GM12864 (cell line): ENCODE data around the gene TMBIM1.

Experiments used
- DNase-seq: peaks from one replicate; pipeline ENCODE4 v3.0.0-alpha.2; 2011; ENCODE audit warnings: low read depth
- H3K4me3 ChIP-seq: 2 replicates; pipeline ENCODE4 v1.5.1; 2011; ENCODE audit warnings: mild to moderate bottlenecking, low read depth, low read length, control low read depth
- TF ChIP-seq, protein P1 (sequence below): IDR thresholded peaks from 2 replicates; pipeline ENCODE4 v1.5.1; 2011; ENCODE audit warnings: low read depth, mild to moderate bottlenecking, moderate library complexity, low read length, control low read depth, inconsistent platforms; ENCODE audit errors: missing control alignments

TMBIM1 gene, protein sequence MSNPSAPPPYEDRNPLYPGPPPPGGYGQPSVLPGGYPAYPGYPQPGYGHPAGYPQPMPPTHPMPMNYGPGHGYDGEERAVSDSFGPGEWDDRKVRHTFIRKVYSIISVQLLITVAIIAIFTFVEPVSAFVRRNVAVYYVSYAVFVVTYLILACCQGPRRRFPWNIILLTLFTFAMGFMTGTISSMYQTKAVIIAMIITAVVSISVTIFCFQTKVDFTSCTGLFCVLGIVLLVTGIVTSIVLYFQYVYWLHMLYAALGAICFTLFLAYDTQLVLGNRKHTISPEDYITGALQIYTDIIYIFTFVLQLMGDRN

DNA sequence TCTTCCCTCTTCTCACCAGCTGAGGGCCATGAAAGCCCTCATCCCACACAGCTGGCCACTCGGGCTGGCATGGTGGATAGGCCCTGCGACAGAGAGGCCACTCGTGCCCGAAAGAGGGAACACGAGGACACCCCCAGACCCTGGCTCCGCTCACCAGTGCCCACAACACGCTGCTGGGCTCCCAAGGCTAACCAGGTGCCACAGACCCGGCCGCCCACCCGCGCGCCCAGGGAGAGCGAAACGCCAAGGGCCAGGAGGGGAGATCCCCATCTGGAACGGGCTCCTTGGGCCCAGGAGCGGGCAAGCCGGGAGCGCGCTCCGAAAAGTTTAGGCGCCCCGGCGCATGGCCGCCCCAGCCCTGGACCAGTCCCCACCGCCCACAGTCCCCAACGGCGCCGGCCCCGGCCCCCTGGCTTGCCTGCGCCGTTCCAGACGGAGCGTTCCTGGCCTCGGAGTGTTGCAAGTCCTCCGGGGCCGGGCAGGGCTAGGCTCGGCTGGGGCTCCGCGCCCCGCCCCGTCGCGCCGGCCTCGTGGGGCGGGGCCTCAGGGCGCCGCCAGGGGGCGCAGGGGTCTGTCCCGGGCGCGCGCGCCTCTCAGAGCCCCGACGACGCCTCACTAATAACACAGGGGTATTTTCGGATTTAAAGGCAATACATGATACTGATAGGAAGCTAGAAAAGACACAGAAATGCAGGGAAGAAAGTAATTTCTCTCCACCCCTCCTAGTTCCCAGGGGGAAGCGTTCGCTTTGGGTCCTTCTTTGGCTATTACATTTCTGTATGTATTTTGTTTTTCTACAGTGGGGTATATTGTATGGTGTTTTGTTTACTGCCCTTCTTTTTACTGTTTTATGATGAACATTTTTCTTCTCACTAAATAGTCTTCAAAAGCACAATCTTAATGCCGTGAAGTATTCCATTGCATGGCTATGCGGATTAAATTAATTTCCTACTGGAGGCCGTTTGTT is at the start of gene TMBIM1:
Gene TMBIM1, minus strand, starts transcription at position 456 of the 967 bp plus-strand sequence. CDS start 10,362 bp downstream, outside the sequence.
- TF ChIP-seq, protein P1, sequence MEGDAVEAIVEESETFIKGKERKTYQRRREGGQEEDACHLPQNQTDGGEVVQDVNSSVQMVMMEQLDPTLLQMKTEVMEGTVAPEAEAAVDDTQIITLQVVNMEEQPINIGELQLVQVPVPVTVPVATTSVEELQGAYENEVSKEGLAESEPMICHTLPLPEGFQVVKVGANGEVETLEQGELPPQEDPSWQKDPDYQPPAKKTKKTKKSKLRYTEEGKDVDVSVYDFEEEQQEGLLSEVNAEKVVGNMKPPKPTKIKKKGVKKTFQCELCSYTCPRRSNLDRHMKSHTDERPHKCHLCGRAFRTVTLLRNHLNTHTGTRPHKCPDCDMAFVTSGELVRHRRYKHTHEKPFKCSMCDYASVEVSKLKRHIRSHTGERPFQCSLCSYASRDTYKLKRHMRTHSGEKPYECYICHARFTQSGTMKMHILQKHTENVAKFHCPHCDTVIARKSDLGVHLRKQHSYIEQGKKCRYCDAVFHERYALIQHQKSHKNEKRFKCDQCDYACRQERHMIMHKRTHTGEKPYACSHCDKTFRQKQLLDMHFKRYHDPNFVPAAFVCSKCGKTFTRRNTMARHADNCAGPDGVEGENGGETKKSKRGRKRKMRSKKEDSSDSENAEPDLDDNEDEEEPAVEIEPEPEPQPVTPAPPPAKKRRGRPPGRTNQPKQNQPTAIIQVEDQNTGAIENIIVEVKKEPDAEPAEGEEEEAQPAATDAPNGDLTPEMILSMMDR, result peak; percentile 74
- H3K4me3 ChIP-seq, result peak within 1 kb of the TSS; percentile 77
- no peak for DNase-seq

DNA sequence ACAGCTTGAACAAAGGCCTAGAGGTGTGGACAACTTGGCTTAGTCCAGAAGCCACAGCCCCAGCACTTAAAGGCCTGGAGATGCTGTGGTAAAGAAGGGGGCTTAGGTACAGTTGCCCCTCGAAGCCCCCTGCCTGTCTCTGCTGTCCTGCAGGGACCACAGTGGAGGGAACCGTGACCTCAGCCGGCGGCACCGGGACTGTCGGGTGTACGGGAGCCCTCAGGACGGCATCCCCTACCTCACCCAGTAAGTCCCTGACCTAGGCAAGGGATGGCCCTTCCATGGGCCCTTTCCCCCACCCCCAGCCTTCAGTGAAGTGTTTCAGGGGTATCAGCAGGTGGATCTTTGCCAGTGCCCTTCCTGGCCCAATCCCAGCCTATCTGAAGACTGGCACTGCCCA is 49.1 kb upstream of the TMBIM1 start:
- DNase-seq, result no peak
- TF ChIP-seq, protein P1, result no peak
- no peak overlapping the region for H3K4me3 ChIP-seq

DNA sequence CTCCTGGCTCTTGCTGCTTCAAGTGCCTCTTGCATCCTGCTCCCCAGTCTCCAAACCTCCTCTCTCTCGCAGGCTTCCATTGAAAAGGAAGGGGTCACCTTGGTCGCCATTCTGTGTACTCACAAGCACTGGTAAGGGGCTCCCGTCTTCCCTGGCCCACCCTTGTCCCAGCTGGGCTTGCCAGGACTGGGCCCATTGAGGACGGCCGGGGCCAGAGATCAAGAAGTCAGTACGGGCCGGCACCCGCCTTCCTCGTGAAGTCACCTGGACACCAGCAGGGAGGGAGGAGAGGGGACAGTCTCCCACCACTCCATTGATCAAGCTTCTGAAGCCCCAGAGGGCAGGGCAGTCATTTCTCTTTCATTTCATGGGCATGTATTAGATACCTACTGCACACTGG is 48.4 kb upstream of the TMBIM1 start:
- DNase-seq, result no peak
- TF ChIP-seq, protein P1, result no peak
- H3K4me3 ChIP-seq, result no peak overlapping the region

DNA sequence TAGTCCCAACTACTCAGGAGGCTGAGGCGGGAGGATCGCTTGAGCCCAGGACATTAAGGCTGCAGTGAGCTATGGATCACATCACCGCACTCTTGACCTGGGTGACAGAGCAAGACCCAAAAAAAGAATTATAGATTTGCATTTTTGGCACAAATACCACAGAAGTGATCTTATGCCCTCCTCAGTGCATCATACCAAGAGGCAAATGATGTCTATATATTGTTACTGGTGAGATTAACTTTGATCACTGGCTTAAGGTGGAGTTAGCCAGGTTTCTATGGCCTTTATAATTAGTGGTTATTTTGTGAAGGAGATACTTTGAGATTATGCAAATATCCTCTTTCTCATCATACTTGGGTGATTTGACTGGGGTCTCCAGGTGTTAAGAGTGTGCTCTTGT is 42.2 kb upstream of the TMBIM1 start:
- no peak for DNase-seq
- H3K4me3 ChIP-seq, result no peak overlapping the region
- TF ChIP-seq, protein P1, result no peak

DNA sequence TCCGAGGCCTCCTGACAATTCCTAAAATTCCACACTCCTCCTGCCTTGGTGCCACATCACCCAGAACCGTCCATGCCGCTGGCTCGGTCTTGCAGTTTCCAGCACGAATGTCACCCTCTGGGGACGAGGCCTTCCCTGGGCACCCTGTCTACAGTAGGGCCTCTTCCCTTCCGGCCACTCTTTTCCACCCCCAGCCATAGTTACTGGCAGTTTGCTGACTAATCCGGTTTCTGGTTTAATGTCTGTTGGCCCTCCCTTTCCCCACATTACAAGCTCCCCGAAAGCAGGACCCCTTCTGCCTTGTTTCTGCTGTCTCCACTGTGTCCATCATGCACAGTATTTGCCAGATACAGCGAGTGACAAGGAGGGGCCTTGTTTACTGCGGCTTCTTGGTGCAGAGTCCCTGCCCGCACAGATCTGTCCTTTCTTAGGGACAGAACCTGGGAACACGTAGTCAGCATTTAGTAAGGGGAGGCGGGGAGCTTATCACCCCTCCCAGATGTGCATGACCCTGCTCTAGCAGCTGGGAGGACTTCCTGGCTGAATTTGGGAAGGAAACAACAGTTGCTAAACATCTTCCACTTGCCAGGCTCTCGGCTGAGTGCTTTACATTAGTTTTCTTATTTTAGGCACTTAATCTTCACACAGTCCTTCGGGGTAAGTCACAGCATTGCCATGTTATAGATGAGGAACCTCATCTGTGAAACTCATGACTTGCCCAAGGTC is 40.8 kb upstream of the TMBIM1 start:
- H3K4me3 ChIP-seq, result peak overlapping the region; percentile 29; the same call in 1 of the 2 replicates
- DNase-seq, result no peak
- TF ChIP-seq, protein P1, result peak; percentile 0

DNA sequence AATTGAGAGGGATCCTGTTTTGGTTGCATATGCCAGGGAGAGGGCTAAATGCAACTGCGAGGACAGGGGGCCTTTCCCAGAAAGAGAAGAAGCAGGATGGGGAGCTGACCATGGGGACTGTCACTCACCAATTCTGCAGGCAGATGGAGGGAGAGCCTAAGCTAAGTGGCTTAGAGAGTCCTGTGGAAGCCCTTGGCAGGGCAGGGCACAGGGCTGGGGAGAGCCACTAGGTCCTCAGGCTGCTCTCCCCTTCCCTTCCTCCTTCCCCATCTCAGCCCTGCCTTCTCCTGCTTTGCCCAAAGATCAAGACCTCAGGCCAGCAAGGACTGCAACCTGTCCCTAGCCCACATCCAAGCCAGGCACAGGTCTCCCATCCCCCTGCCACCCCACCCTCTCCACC is 40.0 kb upstream of the TMBIM1 start:
- TF ChIP-seq, protein P1, result no peak
- peak overlapping the region; percentile 29 for H3K4me3 ChIP-seq

More for the DNA sequence above, 40.0 kb upstream of the TMBIM1 start:
- DNase-seq, result no peak
